HepG2 (cell line): Measurements from ENCODE around the gene NEURL2. TPM values are rescaled to one million over a fixed set of nuclear protein-coding genes. Genes with fewer than 3 reads are reported as not detected.

ENCODE experiments used
- CEBPB ChIP-seq: IDR thresholded peaks from 2 replicates; pipeline ENCODE4 v1.6.1; 2011; ENCODE audit warnings: low read depth, low read length, improper control_type of control experiment, borderline replicate concordance
- DNMT3B ChIP-seq: conservative IDR thresholded peaks from 2 replicates; pipeline ENCODE4 v1.6.1; 2016; ENCODE audit warnings: missing biosample characterization, control low read depth
- GTF3A ChIP-seq: sonication (generic); formaldehyde crosslinking; conservative IDR thresholded peaks from 2 replicates; pipeline ENCODE4 v1.4.0; 2020; ENCODE audit warnings: mild to moderate bottlenecking, missing genetic modification reagents
- HBP1 ChIP-seq: IDR thresholded peaks from 2 replicates; pipeline ENCODE4 v1.6.1; 2016; ENCODE audit warnings: low read depth, control low read depth
- MTERF4 ChIP-seq: sonication (generic); formaldehyde crosslinking; IDR thresholded peaks from 2 replicates; pipeline ENCODE4 v1.8.0; 2023; ENCODE audit warnings: mild to moderate bottlenecking, missing genetic modification reagents
- NCOR1 ChIP-seq: fragments of 200-600 bp; sonication (generic); IDR thresholded peaks from 2 replicates; pipeline ENCODE4 v1.7.0; 2017; ENCODE audit warnings: antibody characterized with exemption, low read length, borderline replicate concordance
- NFYB ChIP-seq: sonication (generic); formaldehyde crosslinking; IDR thresholded peaks from 2 replicates; pipeline ENCODE4 v1.4.0; 2020; ENCODE audit warnings: missing genetic modification reagents
- PHF21A ChIP-seq: sonication (generic); formaldehyde crosslinking; IDR thresholded peaks from 2 replicates; pipeline ENCODE4 v1.5.0; 2020; ENCODE audit warnings: mild to moderate bottlenecking, missing genetic modification reagents
- PRDM4 ChIP-seq: sonication (generic); formaldehyde crosslinking; IDR thresholded peaks from 2 replicates; pipeline ENCODE4 v1.9.0; 2021; ENCODE audit warnings: missing genetic modification reagents, borderline replicate concordance
- SIN3A ChIP-seq: IDR thresholded peaks from 2 replicates; pipeline ENCODE4 v1.6.1; 2011; ENCODE audit warnings: low read depth, mild to moderate bottlenecking, control low read depth, low read length, borderline replicate concordance
- SMYD3 ChIP-seq: sonication (generic); formaldehyde crosslinking; IDR thresholded peaks from 2 replicates; pipeline ENCODE4 v1.8.1; 2023; ENCODE audit warnings: mild to moderate bottlenecking, missing genetic modification reagents
- STAT6 ChIP-seq: sonication (generic); formaldehyde crosslinking; IDR thresholded peaks from 2 replicates; pipeline ENCODE4 v1.4.0; 2020; ENCODE audit warnings: missing genetic modification reagents, mild to moderate bottlenecking, borderline replicate concordance
- U2AF1 ChIP-seq: fragments of 200-400 bp; formaldehyde crosslinking; optimal IDR thresholded peaks from 2 replicates; pipeline ENCODE3; 2017; ENCODE audit warnings: mild to moderate bottlenecking, low read depth, low read length
- YY1 ChIP-seq: IDR thresholded peaks from 2 replicates; pipeline ENCODE4 v1.6.1; 2011; ENCODE audit warnings: low read length, low read depth, moderate library complexity, mild to moderate bottlenecking; ENCODE audit not compliant: insufficient read depth, insufficient replicate concordance
- ZBTB38 ChIP-seq: sonication (generic); formaldehyde crosslinking; IDR thresholded peaks from 2 replicates; pipeline ENCODE4 v1.5.1; 2020; ENCODE audit warnings: mild to moderate bottlenecking, missing genetic modification reagents
- ZFY ChIP-seq: sonication (generic); formaldehyde crosslinking; IDR thresholded peaks from 2 replicates; pipeline ENCODE4 v1.4.0; 2020; ENCODE audit warnings: missing genetic modification reagents
- ZNF34 ChIP-seq: sonication (generic); formaldehyde crosslinking; IDR thresholded peaks from 2 replicates; pipeline ENCODE4 v1.4.0; 2020; ENCODE audit warnings: mild to moderate bottlenecking, missing genetic modification reagents, borderline replicate concordance
- ZNF800 ChIP-seq: sonication (generic); formaldehyde crosslinking; IDR thresholded peaks from 2 replicates; pipeline ENCODE4 v1.4.0; 2020; ENCODE audit warnings: missing genetic modification reagents
- polyA plus RNA-seq, 8 experiments: library from polyadenylated mRNA; depleted of rRNA in 3 of 8; stranded (reverse) in 7 of 8; unstranded in 1 of 8; fragments of >200 nt; fragmentation: Illumina TruSeq in 4 of 8; extraction: Trizol in 4 of 8; gene quantifications; 2 replicates each; pipeline versions ENCODE4 v1.2.1 to v1.2.3, GENCODE V29; 2011 to 2016; ENCODE audit warnings: low read depth in 4 of 8, missing spikeins in 1 of 8, mixed read lengths in 1 of 8; ENCODE audit not compliant: insufficient read depth in 1 of 8
- total RNA-seq, 5 experiments: library from RNA; depleted of rRNA; stranded (reverse); fragments of >200 nt; fragmentation: Illumina TruSeq; extraction: Trizol; gene quantifications; 2 replicates each; pipeline ENCODE4 v1.2.3, GENCODE V29; 2016; ENCODE audit warnings: low read depth in 1 of 5

NEURL2 gene
- total and polyA plus RNA-seq, 2 of the 13 experiments (the other 11 are each of a cell fraction or from before 2014, with no cell fraction given): 7.2 to 9.7 TPM

- TF ChIP-seq STAT6 (no peak; the same call in 1 of the 2 replicates), GTF3A (CRISPR knock-in tag) (peak; percentile 73; the same call in 1 of the 2 replicates), SIN3A (no peak), MTERF4 (no peak), ZFY (CRISPR knock-in tag) (no peak), PRDM4 (no peak), ZNF34 (CRISPR knock-in tag) (peak; percentile 82), PHF21A (CRISPR knock-in tag) (no peak), YY1 (no peak), DNMT3B (CRISPR knock-in tag) (no peak), ZBTB38 (CRISPR knock-in tag) (no peak), U2AF1 (no peak), ZNF800 (CRISPR knock-in tag) (no peak; the same call in 1 of the 2 replicates), HBP1 (CRISPR knock-in tag) (peak; percentile 13; the same call in 1 of the 2 replicates), NCOR1 (no peak), CEBPB (no peak; the same call in 1 of the 2 replicates), NFYB (CRISPR knock-in tag) (no peak), SMYD3 (CRISPR knock-in tag) (0 out of 2 replicates have a peak, but pooled peaks have one; percentile 78)
These were observed 43.1 kb upstream of the NEURL2 start (continued) for GRCh38 chr20:45934046-45934585.
